ENCODE results near the gene LRP2BP.
"Not testable (repeated sequence)": the region's sequence is repeated elsewhere in the genome, so short reads cannot be mapped to it uniquely, and the experiment has no call there.

LRP2BP gene

GRCh38 chr4:185381288-185382196 is 14.2 kb downstream of the LRP2BP start:
- peaks cover 10% of the 10 kb centered on the region for H3K9me3 Mint-ChIP-seq
- peaks cover 40% of the 10 kb centered on the region for H3K36me3 Mint-ChIP-seq
- no peak overlapping the region for H3K4me3 Mint-ChIP-seq
- no peaks in the 10 kb centered on the region for H3K4me1 Mint-ChIP-seq
- no peaks in the 10 kb centered on the region for H3K27me3 Mint-ChIP-seq
- H3K27ac Mint-ChIP-seq, result no peak overlapping the region
- no peak for ATAC-seq

- H3K4me1 Mint-ChIP-seq, result no peaks in the 10 kb centered on the region
- no peak overlapping the region for H3K27ac Mint-ChIP-seq
- H3K27me3 Mint-ChIP-seq, result no peaks in the 10 kb centered on the region
- peaks cover 40% of the 10 kb centered on the region for H3K36me3 Mint-ChIP-seq
- H3K9me3 Mint-ChIP-seq, result peaks cover 10% of the 10 kb centered on the region
- no peak for ATAC-seq
- H3K4me3 Mint-ChIP-seq, result no peak overlapping the region
Measured at GRCh38 chr4:185380320-185380719, 15.4 kb downstream of the LRP2BP start.

DNA sequence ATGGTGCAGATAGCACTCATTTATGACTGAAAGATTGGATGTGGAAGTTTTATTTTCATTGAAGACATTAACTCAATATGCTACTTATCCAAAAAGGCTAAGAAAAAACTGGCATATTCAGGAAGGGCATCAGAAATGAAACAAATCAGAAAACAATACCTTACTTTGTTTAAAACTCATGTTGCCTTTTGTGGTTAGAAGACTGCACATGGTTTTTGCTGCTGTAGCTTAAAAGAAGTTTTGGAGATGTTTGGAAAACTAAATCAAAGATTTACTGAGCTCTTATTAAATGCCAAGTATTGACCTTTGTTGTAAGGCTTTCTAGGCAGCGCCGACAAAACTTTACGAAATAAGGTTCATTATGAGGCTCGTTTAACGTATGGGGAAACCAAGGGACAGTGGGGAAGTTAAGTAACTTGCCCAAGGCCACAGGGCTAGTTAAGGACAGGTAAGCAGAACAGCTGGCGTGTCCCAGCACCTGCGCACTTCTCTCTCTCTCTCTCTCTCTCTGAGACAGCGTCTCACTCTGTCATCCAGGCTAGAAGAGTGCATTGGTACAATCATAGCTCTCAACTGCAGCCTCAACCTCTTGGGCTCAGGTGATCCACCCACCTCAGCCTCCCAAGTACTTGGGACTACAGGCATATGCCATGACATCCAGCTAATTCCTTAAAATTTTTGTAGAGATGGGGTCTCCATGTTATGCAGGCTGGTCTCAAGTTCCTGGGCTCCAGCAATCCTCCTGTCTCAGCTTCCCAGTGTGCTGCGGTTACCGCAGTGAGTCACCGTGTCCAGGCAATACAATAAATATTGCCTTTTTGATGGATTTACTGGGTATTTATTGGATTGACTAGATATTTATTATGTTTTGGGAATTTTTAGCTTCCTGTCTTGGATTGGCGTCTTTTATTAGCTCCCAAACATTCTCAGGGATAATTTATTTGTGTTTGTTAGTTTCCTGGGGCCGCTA is 16.1 kb downstream of the LRP2BP start:
- H3K4me3 Mint-ChIP-seq, result no peak overlapping the region
- H3K27ac Mint-ChIP-seq, result no peak overlapping the region
- H3K27me3 Mint-ChIP-seq, result no peaks in the 10 kb centered on the region
- H3K4me1 Mint-ChIP-seq, result no peaks in the 10 kb centered on the region
- no peak for ATAC-seq
- peaks cover 45% of the 10 kb centered on the region for H3K36me3 Mint-ChIP-seq
- peaks cover 10% of the 10 kb centered on the region for H3K9me3 Mint-ChIP-seq

DNA sequence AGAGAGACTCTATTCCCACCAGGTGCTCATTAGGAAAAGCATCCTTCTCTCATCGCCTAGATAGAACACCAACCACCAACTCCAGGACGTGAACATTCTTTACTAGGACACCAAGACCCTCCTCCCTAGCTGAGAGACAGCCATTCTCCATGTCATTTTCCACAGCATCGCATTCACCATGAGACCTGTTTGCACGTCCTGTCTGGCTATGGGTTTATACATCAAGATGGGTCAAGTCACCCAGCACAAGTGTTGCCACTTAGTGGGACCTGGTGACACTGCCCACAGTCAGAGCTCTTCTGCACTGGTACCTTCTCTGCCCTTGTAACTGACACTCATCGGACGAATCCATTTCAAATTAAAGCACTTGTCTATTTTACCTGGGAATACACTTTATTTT is 17.5 kb downstream of the LRP2BP start:
- no peak for ATAC-seq
- Mint-ChIP-seq H3K27me3 (no peaks in the 10 kb centered on the region), H3K4me3 (no peak overlapping the region), H3K9me3 (peaks cover 10% of the 10 kb centered on the region), H3K4me1 (no peaks in the 10 kb centered on the region), H3K36me3 (peaks cover 46% of the 10 kb centered on the region), H3K27ac (no peak overlapping the region)

- ATAC-seq, result no peak
- Mint-ChIP-seq H3K36me3 (peaks cover 37% of the 10 kb centered on the region), H3K27me3 (no peaks in the 10 kb centered on the region), H3K9me3 (no peaks in the 10 kb centered on the region), H3K27ac (no peak overlapping the region), H3K4me3 (no peak overlapping the region), H3K4me1 (no peaks in the 10 kb centered on the region)
Measured at GRCh38 chr4:185374573-185374972, 21.2 kb downstream of the LRP2BP start.

- no peak for ATAC-seq
- Mint-ChIP-seq H3K36me3 (peaks cover 35% of the 10 kb centered on the region), H3K27me3 (no peaks in the 10 kb centered on the region), H3K27ac (no peak overlapping the region), H3K9me3 (no peaks in the 10 kb centered on the region), H3K4me3 (no peak overlapping the region), H3K4me1 (no peaks in the 10 kb centered on the region)
Measured at GRCh38 chr4:185374027-185374426, 21.7 kb downstream of the LRP2BP start.

DNA sequence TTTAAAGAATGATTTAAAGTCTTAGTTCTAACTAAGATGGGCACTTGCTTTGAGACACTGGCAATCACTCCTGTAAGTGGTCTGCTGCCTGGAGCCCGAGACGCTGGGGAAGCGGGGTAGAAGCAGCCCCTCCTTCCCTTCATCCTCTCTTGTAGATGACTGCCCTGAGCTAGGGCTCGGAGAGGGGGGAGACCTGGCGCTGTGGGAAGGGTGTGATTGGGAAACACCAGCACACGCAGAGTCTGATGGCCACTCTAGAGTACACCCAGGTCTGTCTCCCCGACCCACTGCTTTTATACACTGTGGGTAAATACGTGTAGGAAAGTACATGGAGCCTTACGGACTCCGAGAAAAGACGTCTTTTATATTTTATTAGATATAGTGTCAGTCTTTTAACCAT is 24.0 kb downstream of the LRP2BP start:
- Mint-ChIP-seq H3K4me3 (no peak overlapping the region), H3K27me3 (no peaks in the 10 kb centered on the region), H3K4me1 (no peaks in the 10 kb centered on the region), H3K9me3 (no peaks in the 10 kb centered on the region), H3K27ac (no peak overlapping the region), H3K36me3 (peaks cover 35% of the 10 kb centered on the region)
- ATAC-seq, result no peak

- no peak for ATAC-seq
- Mint-ChIP-seq H3K9me3 (no peaks in the 10 kb centered on the region), H3K36me3 (peaks cover 43% of the 10 kb centered on the region), H3K27me3 (no peaks in the 10 kb centered on the region), H3K4me3 (no peak overlapping the region), H3K27ac (no peak overlapping the region), H3K4me1 (no peaks in the 10 kb centered on the region)
Measured at GRCh38 chr4:185370268-185370949, 25.3 kb downstream of the LRP2BP start.

DNA sequence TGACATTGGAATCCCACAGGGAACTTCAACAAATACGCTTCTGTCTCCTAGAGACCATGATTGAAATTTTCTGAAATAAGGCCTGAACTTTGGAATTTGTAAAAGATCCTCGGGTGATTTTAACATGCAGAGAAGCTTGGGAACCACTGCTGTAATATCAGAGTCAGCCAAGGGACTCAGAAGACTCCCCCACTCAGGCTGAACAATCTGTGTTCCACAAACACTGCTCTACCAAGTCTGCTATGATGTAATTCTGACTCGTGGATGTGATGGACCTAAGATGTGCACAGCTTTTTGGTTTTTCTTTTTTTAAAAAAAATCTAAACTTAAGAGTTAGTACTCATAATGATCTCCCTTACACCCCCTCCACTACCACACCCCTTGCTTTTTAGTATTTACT is 26.0 kb downstream of the LRP2BP start:
- ATAC-seq, result no peak
- Mint-ChIP-seq H3K36me3 (peaks cover 39% of the 10 kb centered on the region), H3K27ac (no peak overlapping the region), H3K9me3 (no peaks in the 10 kb centered on the region), H3K4me1 (no peaks in the 10 kb centered on the region), H3K4me3 (no peak overlapping the region), H3K27me3 (no peaks in the 10 kb centered on the region)

GRCh38 chr4:185364886-185365285 is 30.8 kb downstream of the LRP2BP start:
- H3K9me3 Mint-ChIP-seq, result no peaks in the 10 kb centered on the region
- H3K4me3 Mint-ChIP-seq, result no peak overlapping the region
- no peaks in the 10 kb centered on the region for H3K4me1 Mint-ChIP-seq
- H3K27me3 Mint-ChIP-seq, result no peaks in the 10 kb centered on the region
- H3K36me3 Mint-ChIP-seq, result peaks cover 24% of the 10 kb centered on the region
- ATAC-seq, result no peak
- no peak overlapping the region for H3K27ac Mint-ChIP-seq

DNA sequence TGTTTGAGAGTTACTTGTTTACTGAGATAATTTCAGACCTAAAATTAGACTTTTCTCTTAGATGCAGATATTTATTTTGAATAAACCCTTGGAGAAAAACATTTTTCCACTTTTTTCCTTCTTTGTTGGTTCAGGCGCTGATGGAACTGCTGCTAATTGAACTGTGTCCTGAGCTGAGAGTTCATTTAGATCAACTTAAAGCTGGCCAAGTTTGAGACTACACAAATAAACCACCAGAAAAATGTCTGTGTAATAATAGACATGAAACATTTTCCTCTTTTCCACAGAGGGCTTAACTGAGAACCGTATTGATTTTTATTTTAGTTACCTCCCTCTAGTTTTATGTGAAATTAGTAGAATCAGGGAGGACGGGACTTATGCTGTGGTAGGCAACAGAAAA is 32.5 kb downstream of the LRP2BP start:
- H3K27ac Mint-ChIP-seq, result no peak overlapping the region
- H3K27me3 Mint-ChIP-seq, result no peaks in the 10 kb centered on the region
- no peak for ATAC-seq
- no peaks in the 10 kb centered on the region for H3K9me3 Mint-ChIP-seq
- no peak overlapping the region for H3K4me3 Mint-ChIP-seq
- H3K36me3 Mint-ChIP-seq, result peaks cover 20% of the 10 kb centered on the region
- no peaks in the 10 kb centered on the region for H3K4me1 Mint-ChIP-seq

DNA sequence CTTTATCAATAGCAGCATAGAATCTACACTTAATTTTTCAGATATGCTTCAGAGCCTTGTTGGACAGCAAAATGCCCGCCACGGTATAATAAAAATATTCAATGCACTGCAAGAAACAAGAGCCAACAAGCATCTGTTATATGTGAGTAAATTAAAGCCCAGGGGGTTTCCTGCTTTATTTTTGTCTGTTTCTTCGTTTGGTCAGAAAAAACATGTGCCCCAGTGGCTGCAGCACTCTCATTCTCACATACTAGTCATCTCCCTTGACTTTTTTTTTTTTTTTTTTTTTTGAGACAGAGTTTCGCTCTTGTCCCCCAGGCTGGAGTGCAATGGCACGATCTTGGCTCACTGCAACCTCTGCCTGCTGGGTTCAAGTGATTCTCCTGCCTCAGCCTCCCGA is 33.2 kb downstream of the LRP2BP start:
- H3K4me3 Mint-ChIP-seq, H3K4me1 Mint-ChIP-seq, ATAC-seq, H3K27ac Mint-ChIP-seq, H3K27me3 Mint-ChIP-seq, H3K9me3 Mint-ChIP-seq: not testable (repeated sequence)
- peaks cover 19% of the 10 kb centered on the region for H3K36me3 Mint-ChIP-seq

- Mint-ChIP-seq H3K27me3 (no peaks in the 10 kb centered on the region), H3K4me3 (no peak overlapping the region), H3K4me1 (no peaks in the 10 kb centered on the region), H3K36me3 (peaks cover 22% of the 10 kb centered on the region), H3K27ac (no peak overlapping the region), H3K9me3 (no peaks in the 10 kb centered on the region)
- no peak for ATAC-seq
Measured at GRCh38 chr4:185361872-185362271, 33.9 kb downstream of the LRP2BP start.

DNA sequence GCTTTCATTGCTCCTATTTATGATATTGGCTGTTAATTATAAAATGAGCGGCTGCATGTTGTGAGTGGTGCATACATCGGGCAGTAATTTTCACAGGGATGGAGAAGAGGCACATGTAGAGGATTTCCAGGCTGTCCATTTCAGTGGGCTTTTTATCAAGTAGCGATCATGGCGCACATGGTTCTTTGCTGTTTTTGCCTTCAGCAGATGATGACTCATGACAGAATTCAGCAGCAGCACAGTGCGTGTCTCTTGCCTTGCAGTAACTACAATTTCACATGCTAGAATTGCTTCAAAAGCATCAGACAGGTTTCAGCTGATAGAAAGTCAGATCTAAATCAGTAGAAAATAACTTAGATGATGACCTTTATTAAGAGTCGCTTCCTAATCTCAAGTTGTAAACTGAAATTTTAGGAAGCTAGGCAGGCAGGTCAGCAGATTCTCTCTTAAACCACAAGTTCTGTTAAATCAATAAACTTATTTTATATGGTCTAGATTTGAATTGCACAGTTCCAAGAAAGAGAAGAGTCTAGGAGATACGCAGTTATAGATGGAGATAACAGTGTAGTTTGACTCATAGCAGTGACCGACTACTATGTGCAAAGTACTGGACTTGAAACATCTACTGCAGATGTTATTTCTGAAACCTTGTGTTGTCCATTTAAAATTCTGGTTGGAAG is 35.8 kb downstream of the LRP2BP start:
- H3K4me1 Mint-ChIP-seq, result no peaks in the 10 kb centered on the region
- peaks cover 26% of the 10 kb centered on the region for H3K36me3 Mint-ChIP-seq
- H3K27me3 Mint-ChIP-seq, result no peaks in the 10 kb centered on the region
- no peak overlapping the region for H3K27ac Mint-ChIP-seq
- no peaks in the 10 kb centered on the region for H3K9me3 Mint-ChIP-seq
- ATAC-seq, result no peak
- no peak overlapping the region for H3K4me3 Mint-ChIP-seq

DNA sequence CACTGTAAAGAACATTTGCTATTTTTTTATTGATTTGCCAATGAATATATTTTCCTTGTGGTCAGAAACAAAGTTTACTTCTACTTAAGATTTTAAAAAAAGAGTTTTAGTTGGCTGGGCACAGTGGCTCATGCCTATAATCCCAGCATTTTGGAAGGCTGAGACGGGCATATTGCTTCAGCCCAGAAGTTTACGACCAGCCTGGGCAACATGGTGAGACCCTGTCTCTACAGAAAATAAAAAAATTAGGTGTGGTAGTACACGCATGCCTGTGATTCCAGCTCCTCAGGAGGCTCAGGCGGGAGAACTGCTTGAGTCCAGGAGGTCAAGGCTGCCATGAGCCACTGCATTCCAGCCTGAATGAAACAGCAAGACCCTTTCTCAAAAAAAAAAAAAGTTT is 36.8 kb downstream of the LRP2BP start:
- no peak for ATAC-seq
- H3K27ac Mint-ChIP-seq, result no peak overlapping the region
- H3K4me1 Mint-ChIP-seq, result no peaks in the 10 kb centered on the region
- H3K36me3 Mint-ChIP-seq, result peaks cover 35% of the 10 kb centered on the region
- no peaks in the 10 kb centered on the region for H3K9me3 Mint-ChIP-seq
- H3K27me3 Mint-ChIP-seq, result no peaks in the 10 kb centered on the region
- no peak overlapping the region for H3K4me3 Mint-ChIP-seq
